Colonic mucosa (tissue), 4 donors: Measurements from ENCODE around the gene MALAT1. TPM values are rescaled to one million over a fixed set of nuclear protein-coding genes. Genes with fewer than 3 reads are reported as not detected.

Experiments used
- DNase-seq: peaks from one replicate; pipeline ENCODE4 v3.0.0-alpha.2; 2020
- H3K27ac ChIP-seq: fragments of 200-600 bp; one replicate; pipeline ENCODE4 v1.8.0; 2021
- H3K27me3 ChIP-seq: fragments of 200-600 bp; one replicate; pipeline ENCODE4 v1.8.0; 2021
- H3K36me3 ChIP-seq: fragments of 200-600 bp; one replicate; pipeline ENCODE4 v1.8.0; 2021
- H3K4me1 ChIP-seq: fragments of 200-600 bp; one replicate; pipeline ENCODE4 v1.8.0; 2021; ENCODE audit warnings: mild to moderate bottlenecking
- H3K4me3 ChIP-seq: fragments of 200-600 bp; one replicate; pipeline ENCODE4 v1.8.0; 2021
- H3K9ac ChIP-seq, 2 donors: one replicate each; pipeline ENCODE4 v1.7.0; 2013; ENCODE audit warnings: control low read depth in 2 of 2, low read depth in 2 of 2, low read length in 2 of 2
- H3K9me3 ChIP-seq: fragments of 200-600 bp; one replicate; pipeline ENCODE4 v1.8.0; 2021
- intact Hi-C: fragments of 100-400 bp; cut with DNase I; formaldehyde crosslinking; loops from one replicate; pipeline ENCODE4 v1.14.1; 2022
- total RNA-seq, 2 donors: library from RNA; stranded (reverse); fragmentation: NEBNext Ultra II Directional in 1 of 2; extraction: Animal tissue kit (Norgen Biotek cat#: 25700) in 1 of 2; gene quantifications; one replicate each; pipeline ENCODE4 v1.2.1, GENCODE V29; 2021
- TF ChIP-seq, protein P1 (sequence below): fragments of 200-600 bp; IDR thresholded peaks from one replicate; pipeline ENCODE4 v1.8.0; 2022; ENCODE audit warnings: antibody characterized with exemption, mild to moderate bottlenecking
- donor health status: healthy.
- donor health status: DM: no; HTN: no; CAD: no.
- donor health status: DM: no; HTN: no; CAD: no.

Gene MALAT1
- total RNA-seq, 2 donors from 2014 or later = 4,716 to 6,071 TPM

DNA sequence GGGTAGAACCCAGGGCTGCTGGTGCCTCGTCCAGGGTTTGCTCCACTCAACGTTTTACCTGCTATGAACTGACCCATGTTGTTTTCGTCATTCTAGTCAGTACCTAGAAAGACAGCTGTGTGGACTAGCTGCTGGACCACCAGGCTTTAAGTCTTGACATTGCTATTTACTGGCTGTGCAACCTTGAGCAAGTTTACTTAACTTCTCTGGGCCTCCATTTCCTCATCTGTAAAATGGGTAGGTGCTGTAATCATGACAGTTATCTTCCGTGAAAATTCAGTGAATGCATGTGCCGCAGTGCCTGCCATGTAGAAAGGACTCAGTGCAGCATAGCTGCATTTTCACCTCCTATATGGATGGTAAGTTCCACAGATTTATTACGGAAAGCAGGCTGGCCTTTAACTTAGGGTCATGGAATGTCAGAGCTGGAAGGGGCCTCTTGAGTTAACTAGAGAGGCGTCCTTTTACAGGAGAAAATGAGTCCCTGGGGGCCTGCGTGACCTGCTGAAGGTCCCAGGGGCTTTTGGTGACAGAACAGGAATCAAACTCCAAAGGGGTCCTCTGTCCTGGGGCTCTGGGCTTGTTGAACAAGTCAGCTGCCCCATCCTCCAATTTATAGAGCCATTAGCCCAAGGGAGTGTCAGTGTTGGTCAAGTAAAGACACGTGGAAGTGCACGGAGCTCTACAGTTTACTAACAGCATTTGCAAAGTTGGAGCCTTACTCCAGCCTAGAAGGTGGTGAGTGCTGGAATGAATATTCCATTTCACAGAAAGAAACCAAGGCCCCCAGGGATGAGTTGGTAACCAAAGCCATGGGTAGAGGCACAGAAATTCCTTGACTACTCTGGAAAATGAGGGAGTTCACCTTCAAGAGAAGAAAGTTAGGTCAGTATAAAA is 12.0 kb upstream of the MALAT1 start:
- intact Hi-C loops = no loop called here
- TF ChIP-seq, protein P1, sequence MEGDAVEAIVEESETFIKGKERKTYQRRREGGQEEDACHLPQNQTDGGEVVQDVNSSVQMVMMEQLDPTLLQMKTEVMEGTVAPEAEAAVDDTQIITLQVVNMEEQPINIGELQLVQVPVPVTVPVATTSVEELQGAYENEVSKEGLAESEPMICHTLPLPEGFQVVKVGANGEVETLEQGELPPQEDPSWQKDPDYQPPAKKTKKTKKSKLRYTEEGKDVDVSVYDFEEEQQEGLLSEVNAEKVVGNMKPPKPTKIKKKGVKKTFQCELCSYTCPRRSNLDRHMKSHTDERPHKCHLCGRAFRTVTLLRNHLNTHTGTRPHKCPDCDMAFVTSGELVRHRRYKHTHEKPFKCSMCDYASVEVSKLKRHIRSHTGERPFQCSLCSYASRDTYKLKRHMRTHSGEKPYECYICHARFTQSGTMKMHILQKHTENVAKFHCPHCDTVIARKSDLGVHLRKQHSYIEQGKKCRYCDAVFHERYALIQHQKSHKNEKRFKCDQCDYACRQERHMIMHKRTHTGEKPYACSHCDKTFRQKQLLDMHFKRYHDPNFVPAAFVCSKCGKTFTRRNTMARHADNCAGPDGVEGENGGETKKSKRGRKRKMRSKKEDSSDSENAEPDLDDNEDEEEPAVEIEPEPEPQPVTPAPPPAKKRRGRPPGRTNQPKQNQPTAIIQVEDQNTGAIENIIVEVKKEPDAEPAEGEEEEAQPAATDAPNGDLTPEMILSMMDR = no peak
- DNase-seq = peak; percentile 20

DNA sequence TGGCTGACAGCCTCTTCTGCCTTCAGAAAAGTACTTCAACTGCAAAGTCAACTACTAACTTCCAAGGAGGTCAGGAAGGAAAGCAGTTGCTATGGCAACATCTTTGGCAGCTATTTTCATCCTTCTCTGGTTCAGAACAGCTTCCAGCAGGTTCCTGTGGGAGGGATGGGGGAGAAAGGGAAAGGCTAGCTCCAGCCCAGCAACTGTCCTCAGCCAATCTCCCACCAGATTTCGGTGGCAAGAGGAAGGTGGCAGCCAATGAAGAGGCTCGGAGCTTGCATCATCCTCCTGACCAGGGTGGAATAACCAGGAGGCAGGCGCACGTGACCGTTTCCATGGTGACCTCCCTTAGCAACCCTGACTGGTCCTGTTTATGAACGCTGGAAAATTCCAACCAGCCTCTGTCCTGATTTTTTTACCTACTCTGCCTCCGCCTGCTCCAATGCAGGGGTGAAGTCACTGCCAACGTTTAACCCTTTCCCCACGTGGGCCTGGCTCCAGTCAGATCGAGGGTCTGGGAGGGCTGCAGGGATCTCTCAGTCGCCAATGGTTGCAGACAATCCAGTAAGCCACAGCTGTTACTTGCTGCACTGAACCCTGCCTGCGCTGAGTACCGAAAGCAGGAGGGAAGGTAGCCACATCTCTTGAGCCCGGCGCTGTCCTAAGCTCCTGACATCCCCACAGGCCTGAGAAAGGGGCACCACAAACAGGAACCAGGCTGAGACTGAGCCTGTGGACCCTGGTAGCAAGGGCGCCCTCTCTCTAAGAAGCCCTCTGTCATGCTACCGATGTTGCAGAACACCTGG is 11.2 kb upstream of the MALAT1 start:
- H3K4me3 ChIP-seq = no peak overlapping the region
- TF ChIP-seq, protein P1 = no peak
- H3K9ac ChIP-seq = peak overlapping the region; percentile 72 to 99
- peaks cover 55% of the 10 kb centered on the region for H3K4me1 ChIP-seq
- no peaks in the 10 kb centered on the region for H3K36me3 ChIP-seq
- H3K9me3 ChIP-seq = no peaks in the 10 kb centered on the region
- peak overlapping the region; percentile 99 for H3K27ac ChIP-seq
- intact Hi-C loops = no loop called here
- H3K27me3 ChIP-seq = no peaks in the 10 kb centered on the region
- peak; percentile 97 for DNase-seq

More for the DNA sequence above, 12.0 kb upstream of the MALAT1 start:
- Histone ChIP-seq H3K27me3 (no peaks in the 10 kb centered on the region), H3K4me3 (no peak overlapping the region), H3K36me3 (no peaks in the 10 kb centered on the region), H3K27ac (peak overlapping the region; percentile 99), H3K4me1 (peaks cover 47% of the 10 kb centered on the region), H3K9ac (peak overlapping the region in 1 of 2 donors; percentile 6), H3K9me3 (no peaks in the 10 kb centered on the region)

DNA sequence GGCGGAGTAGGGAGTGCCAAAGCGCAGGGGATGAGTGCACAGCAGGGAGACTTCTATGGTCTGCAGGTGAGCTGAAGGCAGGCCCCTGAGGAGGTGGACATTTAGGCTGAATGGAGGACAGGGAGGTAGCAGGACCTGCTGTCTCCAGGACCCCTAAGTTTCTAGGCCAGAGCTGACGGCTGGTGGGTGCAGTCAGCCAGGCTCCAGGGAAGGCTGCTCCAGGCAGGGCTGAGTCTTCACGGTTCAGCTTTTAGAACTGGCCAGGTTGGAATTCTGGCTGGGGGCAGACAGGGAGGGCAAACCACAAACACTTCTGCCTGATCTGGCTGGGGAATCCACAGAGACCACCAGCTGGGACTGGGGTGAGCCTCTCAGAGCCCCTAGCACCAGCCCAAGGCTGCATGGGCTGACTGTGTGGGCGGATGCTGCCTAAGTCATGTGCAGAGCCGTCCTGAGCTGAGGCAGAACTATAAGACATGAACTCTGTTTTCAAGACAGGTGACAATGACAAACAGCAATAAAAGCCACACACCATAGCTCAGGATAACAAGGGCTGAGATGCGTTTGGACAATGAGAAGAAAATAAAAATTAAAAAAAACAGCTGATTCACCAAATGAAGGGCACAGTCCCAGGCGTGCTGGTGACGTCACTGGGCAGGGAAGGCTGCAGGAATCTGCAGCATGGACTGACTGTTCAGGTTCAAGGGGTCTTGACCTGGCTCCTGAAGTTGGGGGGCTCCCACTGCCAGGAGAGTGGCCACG is 10.4 kb upstream of the MALAT1 start:
- Histone ChIP-seq H3K4me3 (no peak overlapping the region), H3K4me1 (peaks cover 63% of the 10 kb centered on the region), H3K9ac (peak overlapping the region; percentile 72 to 99), H3K27ac (peak overlapping the region; percentile 99), H3K27me3 (no peaks in the 10 kb centered on the region), H3K9me3 (no peaks in the 10 kb centered on the region), H3K36me3 (no peaks in the 10 kb centered on the region)
- intact Hi-C loops = no loop called here
- peak; percentile 72 for DNase-seq
- TF ChIP-seq, protein P1 = no peak

DNA sequence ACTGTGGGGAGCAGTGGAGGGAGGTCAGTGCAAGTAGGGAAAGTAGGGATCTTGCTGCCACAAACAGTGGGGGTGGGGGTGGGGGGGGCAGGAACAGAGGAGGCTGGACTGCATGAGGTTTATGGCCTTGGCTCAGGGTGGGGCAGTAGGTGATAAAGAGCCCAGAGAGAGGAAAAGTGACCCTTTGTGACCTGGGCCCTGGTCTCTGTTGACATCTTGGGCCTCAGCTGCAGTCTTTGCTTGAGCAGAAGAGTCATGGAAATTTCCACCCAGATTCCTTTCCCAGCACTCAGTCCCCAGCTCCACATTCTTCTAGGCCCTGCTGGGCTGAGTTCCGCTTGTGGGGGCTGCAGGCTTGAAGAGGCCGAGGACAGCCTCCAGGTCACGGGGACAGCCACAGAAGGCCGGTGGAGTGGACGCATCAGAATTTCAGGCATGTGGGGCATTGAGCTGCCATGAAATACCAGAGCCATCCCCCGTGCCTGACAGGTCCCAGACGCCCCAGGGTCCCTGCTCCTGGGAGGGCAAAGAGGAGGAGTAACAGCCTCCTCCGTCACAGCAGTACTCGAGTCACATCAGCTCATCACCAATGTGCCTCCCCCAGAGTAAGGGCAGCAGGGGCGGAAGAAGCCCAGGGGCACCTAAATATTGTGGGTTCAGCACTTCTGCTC is 9.7 kb upstream of the MALAT1 start:
- H3K9ac ChIP-seq = peak overlapping the region; percentile 72 to 99
- no peaks in the 10 kb centered on the region for H3K27me3 ChIP-seq
- H3K9me3 ChIP-seq = no peaks in the 10 kb centered on the region
- intact Hi-C loops = no loop called here
- H3K4me1 ChIP-seq = peaks cover 67% of the 10 kb centered on the region
- no peak overlapping the region for H3K4me3 ChIP-seq
- no peak for DNase-seq
- no peaks in the 10 kb centered on the region for H3K36me3 ChIP-seq
- TF ChIP-seq, protein P1 = no peak
- peak overlapping the region; percentile 99 for H3K27ac ChIP-seq
